NCI-H526 (cell line): ENCODE results near the gene KRT15.

Source experiments
- DNase-seq, 2 experiments: peaks; one replicate each; lab custom pipeline; 2025; lab: John Stamatoyannopoulos, UW

Gene KRT15

DNA sequence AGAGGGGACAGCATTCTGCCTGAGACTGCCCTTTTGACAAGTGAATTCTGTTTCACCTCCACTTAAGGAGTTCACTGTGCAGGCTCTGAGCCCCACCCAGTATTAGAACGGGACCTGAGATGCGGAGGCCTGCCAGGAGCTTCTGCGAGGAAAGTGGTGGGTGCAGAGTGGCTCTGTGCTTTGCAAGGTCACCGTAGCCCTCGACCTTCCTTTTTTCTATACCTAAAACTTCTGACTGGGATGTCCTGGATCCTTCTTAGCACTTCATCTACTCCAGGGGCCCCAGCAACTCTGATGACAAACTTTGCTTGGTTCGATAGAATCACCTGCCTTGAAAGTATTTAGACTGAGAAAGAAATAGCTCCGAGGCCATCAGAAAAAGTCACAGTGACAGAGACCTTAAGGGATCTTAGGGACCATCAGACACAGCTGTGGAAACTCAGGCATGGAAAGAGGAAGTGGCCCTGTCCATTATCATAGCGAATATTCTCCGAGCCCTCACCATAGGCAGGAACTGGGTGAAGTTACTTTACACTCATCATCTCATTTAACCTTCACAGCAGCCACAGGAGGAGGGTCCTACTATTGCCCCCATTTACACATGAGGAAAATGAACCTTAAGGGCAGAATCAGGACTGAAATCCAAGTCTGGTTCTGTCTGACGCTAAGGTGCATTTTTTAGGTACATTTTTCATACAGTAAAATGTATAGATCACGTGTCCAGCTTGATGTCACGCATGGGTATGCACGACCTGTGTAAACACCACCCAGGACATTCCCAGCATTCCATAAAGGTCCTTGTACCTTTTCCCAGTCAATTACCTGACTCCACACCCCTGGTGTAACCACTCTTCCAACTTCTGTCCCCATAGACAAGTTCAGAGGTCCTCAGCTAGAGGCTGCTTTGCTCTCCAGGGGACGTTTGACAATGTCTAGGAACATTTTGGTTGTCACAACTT, 12.6 kb downstream of the KRT15 start:
- no peak for DNase-seq

DNA sequence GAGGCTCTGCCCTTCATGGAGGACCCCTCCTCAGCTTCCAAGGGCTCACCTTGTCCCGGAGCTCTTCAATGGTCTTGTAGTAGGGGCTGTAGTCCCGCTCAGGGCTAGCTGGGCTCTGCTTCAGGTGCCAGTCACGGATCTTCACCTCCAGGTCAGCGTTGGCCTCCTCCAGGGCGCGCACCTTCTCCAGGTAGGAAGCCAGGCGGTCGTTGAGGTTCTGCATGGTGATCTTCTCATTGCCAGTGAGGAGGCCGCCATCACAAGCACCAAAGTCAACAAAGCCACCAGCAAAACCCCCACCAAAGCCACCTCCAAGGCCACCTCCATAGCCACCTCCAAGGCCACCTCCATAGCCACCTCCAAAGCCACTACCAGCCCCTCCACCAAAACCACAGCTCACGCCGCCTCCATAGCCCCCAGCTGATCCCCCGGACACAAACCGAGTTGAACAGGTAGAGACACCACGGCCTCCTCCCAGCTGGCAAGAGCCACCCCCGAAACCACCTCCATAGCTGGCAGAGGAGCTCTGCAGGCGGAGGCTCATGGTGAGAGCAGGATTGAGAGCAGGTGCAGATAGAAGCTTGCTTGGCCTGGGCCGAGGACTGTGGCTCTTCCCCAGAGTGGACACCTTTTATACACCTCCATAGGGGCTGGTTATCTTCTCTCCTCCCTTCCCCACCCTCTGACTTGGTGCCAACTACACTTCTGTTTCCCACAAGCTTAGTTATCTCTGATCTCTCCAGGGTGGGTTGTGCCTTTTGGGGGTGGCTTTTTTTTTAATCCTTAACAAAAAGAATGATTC, 13.5 kb downstream of the KRT15 start, which contains the start of gene KRT13:
Gene KRT13 (minus strand): TSS at position 606 of the 802 bp plus-strand sequence. CDS start 62 bp downstream, at position 544.
- DNase-seq, result no peak

DNA sequence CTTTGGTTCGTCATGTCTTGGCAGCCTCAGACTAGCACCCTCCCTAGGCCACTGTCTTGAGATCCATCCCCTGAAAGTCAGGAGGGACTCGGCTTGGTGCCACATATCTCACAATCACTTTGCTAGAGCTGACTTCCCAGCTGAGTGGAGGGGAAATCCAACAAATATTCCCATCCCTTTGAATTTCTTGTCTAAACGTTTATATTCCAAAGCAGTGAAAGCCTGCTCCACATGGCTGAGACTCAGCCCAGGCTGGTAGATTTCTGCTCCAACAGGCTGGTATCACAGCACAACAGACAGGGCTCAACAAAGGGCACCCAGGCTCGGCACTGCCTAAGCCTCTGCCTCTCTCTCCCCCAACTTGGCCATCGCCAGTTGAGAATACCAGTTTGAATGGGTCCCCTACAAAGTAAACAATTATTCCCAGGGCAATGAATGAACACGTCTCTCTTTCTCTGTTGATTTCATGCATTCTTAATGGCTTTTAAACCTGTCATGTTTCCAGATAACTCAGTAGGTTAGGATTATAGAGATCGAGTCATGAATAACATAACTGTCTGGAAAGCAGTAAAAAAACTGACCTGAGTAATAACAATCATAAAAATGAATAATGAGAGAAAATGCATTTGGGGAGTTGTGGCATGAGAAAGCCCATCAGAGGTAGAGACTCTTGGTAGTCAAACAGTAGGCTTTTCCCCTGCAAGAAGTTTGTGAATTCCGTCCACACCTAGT, 14.3 kb downstream of the KRT15 start:
- DNase-seq, result no peak

DNA sequence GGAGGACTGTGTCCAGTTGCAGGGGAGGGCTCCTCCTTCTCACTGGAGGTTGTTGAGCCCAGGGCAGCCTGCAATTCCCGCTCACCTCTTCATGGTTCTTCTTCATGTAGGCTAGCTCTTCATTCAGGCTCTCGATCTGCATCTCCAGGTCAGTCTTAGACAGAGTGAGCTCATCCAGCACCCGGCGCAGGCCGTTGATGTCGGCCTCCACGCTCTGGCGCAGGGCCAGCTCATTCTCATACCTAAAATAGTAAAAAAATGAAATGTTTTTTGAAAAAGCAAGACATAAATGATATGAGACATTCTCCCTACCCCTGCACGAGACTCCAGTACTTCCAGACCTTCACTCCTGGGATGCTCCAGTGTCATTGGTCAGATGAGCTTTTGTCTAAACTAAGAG, 15.5 kb downstream of the KRT15 start:
- no peak for DNase-seq

DNA sequence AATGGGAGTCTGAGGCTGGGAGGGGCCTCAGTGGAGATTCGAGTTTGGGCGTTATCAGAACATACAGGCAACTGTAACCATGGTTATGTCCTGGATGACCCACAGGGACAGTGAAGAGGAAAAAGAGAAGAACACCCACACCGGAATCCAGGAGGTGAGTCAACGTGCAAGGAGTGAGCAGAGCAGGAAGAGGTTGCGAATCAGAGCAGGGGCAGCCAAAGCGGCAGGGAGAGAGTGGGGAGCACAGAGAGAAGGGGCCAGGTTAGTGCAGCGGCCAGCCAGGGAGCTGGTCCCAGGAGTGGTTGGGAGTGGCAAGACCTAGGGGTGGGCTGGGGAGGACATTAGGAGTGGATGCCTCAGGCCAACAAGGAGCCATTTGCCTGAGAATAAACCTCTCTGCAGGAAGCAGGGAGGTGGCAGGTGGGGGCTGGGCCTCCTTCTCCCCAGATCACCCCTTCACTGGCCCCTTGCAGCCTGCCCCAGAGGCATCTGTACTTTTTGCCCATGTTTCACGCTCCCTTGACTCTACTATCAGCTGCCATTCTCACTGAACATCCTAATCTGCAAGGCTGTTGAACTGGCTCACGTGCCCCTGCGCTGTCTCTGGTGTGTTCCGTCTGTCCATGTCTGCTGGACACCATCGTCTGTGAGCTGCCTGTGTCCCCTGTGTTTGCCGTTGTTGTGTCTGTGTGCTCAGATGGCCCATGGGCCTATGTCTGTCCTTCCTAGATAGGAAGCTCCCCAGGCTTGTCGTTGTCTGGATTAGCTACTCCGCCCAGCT, 18.4 kb downstream of the KRT15 start:
- no peak for DNase-seq

DNA sequence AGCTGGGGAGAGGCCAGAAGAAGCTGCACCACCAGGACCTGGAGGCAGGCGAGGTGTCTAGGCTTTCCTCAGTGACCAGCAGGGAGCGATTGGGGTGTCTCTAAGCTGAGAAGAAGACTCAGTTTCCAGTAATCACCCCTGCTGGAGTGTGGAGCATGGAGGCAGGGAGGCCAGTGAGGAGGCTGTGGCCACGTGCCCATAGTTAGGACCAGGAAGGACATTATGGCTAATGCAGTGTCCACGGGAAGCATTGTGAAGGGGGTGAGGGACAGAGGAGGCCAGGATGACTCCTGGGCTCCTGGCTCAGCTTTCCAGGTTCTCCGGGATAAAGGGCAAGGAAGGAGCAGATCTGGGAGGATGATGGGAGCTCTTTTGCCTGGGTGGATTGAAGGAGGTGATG, 19.0 kb downstream of the KRT15 start:
- no peak for DNase-seq

DNA sequence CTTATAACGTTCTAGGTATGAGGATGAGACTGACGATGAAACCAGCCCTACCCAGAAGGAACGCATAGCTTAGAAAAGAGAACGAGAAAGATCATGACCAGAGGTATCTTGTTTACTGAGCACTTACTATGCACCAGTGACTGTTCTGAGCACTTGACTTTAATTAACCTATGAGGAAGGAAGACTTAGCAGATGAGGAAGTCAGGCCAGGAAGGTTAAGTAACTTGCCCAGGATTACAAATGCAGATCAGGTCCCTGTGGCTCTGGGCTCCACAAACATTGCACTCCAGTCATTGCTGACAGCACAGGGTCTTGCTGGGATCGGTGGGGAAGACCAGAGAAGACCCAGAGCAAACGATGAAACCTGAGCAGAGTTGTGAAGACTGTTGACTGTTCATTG, 20.4 kb downstream of the KRT15 start:
- DNase-seq, result no peak

DNA sequence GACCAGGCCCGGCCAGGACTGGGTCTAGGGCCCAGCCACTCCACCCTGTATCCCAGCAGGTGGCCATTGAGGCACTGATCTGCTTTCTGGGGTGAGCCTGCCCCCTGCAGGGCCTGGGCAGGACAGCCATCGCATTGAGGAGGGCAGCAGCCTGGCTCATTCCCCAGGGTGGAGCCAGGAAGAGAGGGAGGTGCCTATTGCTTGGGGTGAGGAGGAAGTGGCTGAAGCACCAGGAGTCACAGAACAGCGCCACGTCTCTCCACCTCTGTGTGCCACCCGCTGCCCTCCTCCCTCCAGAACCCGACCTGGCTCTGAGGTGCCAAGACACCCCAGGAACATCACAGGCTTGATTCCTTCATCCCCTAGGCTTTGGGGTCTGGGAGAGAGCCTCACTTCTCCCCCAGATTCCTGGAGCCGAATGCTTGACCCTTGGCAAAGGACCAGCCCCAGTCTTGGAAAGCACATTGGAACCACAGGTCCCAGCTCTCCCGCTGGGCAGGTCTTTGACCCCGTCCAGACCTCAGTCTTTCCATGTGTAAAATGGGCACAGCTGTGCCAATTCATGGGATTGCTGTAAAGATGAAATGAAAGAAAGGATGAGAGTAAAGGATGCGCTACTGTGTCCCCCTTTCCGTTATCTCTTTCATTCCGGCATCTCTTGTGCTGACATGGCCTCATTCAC, 21.7 kb downstream of the KRT15 start:
- DNase-seq, result peak; percentile 74 to 88

DNA sequence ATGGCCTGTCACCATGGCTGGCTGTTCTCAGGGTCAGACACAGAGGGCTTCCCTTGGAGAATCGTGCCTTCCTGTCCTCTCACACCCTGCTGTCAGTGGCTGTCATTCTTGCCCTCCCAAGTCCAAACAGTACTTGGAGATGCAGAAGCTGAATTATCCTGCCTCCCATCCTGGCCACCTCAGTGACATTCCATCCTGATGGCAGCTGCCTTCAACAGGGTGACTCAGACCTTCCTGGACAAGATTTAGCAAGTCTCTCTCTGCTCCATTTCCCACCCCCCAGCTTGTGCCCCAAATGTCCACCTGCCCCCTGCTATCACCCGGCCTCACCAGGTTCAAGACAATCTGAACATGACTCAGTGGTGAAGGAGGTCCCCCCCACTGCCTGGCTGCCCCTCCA, 24.2 kb downstream of the KRT15 start:
- no peak for DNase-seq

DNA sequence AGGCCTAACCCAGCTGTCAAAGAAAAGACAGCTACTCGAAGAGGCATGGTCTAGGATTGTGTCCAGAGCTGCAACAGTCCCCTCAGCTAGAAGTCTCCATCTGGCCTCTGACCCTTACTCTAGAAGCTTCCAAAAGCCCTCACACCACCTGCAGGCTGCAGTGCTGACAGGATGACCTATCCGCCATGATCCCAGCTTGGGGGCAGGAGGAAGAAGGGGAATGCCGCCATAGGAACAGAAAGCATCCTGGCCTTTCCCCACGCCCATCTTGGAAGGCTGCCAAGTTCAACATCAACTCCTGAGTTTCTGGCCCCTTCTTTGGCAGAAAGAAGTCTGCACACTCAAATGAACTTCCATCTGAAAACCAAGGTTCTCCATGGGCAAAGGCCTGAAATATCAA, 25.9 kb downstream of the KRT15 start:
- DNase-seq, result peak in 1 of 2 experiments; percentile 20

DNA sequence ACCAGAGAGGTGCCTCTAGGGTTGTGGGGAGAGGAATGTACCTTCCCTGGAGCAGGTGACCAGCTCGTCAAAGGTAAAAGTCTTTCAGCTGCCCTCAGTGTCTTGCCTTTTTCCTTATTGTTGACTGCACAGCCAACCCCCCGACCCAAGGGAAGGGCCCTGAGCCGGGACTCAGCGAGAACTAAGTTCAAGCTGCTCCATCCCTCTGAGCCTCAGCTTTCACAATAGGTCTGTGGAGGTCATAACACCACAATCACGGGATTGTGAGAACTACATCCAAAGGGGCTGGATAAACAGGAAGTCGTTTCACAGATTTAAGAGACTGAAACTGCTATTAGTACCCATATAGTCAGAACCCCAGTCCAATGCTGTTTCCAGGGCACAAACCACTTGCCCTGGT, 26.3 kb downstream of the KRT15 start:
- DNase-seq, result no peak

DNA sequence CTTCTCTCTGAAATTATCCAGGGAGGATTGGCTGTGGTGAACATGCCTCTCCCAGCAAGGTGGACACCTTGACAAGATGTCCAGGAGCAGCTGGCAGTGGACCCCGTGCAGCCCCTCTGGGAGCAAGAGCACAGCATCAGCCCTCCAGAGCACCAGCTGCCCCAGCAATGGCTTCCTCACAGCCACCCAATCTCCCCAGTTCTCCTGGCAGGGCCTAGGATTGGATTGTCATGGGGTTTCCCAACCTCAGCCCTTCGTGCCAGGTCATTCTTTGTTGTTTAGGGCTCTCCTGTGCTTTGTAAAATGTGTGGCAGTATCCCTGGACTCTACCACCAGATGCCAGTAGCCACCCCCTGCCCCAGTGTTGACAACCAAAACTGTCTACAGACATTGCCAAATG, 27.2 kb downstream of the KRT15 start:
- DNase-seq, result no peak

DNA sequence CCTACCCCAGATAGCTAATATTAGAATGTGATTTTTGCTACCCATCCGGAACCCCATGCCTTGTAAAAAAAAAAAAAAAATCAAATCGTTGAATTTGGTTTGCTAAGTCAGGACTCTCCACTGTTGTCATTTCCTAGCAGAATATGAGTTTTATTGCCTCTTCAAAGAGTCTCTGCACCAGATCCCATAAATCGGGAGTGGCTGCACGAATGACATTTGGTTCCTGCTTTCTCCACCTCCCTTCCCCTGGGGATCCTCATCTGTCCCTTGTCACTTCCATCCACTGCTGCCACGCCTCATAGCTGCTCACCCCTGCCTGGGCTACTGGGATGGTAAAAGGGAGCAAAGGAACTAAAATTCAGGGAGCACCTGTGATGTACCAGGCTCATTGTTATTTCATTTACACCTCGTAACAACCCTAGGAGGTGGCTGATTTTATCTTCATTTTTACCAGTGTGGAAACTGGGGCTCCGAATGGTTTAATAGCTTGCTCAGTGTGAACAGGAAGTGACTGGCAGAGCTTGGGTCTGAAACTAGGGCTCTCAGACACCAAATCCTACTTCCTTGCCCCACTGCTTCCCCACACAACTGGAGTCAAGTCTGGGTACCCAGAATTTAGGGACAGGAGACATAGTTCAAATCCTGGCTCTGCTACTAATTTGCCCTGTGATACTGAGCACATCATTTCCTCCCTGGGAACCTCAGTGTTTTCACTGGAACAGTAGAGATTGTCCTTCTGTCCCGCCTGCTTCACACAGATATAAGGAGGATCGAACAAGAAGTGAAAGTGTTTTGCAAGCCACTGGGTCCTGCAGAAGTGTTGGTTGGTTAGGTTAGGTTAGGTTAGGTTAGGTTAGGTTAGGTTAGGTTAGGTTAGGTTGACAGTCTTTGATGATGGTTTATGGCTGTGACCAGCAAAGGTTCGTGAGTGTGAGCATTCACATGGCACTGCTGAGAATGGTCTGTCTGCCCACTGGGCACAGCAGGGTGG, 28.4 kb downstream of the KRT15 start:
- DNase-seq, result no peak

DNA sequence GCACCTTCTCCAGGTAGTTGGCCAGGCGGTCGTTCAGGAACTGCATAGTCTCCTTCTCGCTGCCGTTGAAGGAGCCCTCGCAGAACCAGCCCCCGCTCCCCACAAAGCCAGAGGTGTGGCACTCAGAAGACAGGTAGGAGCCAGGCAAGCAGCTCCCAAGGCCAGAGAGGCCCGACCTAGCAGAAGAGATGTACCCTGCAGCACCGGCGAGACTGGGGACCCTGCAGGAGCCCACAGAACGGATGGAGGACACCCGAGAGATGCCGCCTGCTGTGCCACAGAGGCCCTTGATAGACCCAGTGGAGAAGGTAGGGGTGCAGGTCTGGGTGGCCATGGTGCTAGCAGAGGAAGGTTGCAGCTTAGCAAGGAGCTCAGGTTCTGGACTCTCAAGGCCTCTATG, 29.2 kb downstream of the KRT15 start, which contains the start of gene KRT36:
Gene KRT36 (minus strand): TSS at position 380 of the 400 bp plus-strand sequence. CDS start 46 bp downstream, at position 334.
- DNase-seq, result no peak

DNA sequence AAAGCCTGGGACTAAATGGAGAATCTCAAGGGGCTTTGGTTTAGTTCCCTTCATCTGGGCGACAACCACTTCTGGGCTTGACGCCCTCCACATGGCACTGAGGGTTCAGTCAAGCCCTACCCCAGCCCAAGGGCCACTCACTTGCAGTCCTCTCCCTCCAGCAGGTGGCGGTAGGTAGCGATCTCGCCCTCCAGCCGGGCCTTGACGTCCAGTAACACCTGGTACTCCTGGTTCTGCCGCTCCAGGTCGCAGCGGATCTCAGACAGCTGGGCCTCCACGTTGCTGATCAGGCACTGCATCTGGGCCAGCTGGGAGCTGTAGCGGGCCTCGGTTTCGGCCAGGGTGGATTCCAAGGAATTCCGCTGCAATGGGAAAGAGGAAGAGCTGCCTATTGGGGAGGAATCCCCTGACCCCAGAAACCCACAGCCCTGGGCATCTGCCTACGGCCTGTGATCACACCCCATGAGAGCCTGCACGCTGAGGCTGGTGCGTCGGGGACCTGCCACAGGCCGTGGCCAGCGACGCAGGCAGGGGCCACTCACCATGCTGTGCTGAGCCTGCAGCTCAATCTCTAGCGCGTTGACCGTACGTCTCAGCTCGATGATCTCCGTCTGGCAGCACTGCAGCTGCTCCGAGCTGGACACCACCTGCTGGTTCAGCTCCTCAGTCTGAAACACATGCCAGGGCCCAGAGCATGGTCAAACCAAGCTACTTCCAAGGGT, 31.7 kb downstream of the KRT15 start:
- peak in 1 of 2 experiments; percentile 15 for DNase-seq

DNA sequence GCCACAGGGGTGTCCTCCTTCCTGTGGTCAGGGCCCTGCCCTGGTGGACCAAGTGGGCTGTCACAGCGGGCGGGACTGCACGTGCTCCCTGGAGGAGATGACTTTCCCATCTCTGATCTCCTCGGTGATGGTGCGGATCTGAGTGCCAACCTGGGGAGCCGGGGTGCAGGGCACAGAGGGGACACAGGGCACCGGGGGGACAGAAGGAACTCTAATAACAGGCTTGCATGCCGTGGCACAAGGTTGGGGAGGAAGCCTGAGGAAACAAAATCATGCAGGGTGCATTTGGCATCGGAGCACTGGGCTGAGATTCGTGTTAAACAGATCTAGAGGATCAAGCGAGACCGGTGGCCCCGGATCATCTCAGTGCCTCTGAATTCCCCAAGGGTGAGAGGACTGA, 32.4 kb downstream of the KRT15 start:
- no peak for DNase-seq

DNA sequence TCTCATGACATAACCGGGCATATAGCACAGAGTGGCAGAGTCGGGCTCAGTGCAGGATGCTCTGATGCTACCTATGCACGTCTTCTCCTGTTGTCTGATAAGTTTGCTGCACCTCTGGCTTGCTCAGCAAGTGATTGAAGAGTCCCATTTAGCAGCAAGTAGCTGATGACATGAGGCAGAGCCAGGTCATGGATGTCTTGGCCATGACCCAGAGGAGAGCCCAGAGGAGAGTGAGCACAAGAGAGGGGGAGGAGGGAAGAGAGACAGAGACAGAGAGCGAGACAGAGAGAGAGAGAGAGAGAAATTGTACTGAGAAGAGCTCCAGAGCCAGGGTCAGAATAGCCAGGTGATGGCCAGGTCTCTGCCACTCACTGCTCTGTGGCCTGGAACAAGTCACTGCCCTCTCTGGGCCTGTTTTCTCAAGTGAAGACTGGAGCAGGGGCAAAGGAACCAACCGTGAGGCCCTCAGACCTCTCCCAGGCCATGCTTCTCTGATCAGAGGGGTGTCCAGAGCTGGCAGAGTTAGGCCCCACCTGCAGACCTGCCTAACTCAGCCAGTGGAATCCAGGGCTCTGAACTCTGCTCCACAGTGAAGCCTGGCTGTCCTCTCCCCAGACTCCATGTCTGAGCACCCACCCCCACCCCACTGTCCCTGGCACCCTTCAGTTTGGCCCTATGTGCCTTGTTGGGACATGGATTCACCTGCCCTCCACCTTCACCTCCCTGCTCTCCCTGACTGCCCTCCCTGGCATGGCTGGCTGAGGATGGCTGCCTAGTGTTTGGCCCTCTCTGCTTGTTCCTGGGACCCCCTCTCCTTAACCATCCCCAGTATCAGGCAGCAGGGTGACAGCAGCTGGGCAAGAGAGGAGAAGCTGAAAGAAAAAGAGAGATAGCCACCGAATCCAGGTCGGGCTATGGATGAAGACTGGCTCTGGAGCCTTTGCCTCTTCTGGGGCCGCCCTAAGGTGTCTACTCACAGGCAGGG, 33.5 kb downstream of the KRT15 start:
- DNase-seq, result no peak
